ENCODE results near the gene GPR84. TPM values are rescaled to one million over a fixed set of nuclear protein-coding genes. Genes with fewer than 3 reads are reported as not detected.

GPR84 gene
- total and polyA plus RNA-seq, 7 donors, result 0.54 to 0.92 (median 0.64) TPM; not detected in 3

- peaks cover 3 to 61% (median 48%) of the 10 kb centered on the region in 4 donors for H3K4me1 ChIP-seq
- H3K27me3 ChIP-seq, result no peaks in the 10 kb centered on the region
- peak overlapping the region; percentile 72 to 91 (median 87) for H3K27ac ChIP-seq
- peak in 3 of 4 donors; percentile 52 to 56 (median 52) for TF ChIP-seq POLR2AphosphoS5 (IDR thresholded peaks at IDR 0.05)
- TF ChIP-seq POLR2A (IDR thresholded peaks at IDR 0.05), result no peak
- TF ChIP-seq EP300 (IDR thresholded peaks at IDR 0.05), result no peak
- H3K4me3 ChIP-seq, result peak overlapping the region; percentile 21 to 44 (median 30)
- H3K36me3 ChIP-seq, result peaks cover 14 to 41% (median 35%) of the 10 kb centered on the region in 4 donors
- no peaks in the 10 kb centered on the region for H3K9me3 ChIP-seq
- intact Hi-C loops (cut with DNase I), result no loop called here
- peak; percentile 92 for DNase-seq
- 30 to 69% methylated on average over 21 of the region's 21 CpGs for WGBS, 2 donors
These were observed 12.2 kb downstream of the GPR84 start for GRCh38 chr12:54352022-54352531.

DNA sequence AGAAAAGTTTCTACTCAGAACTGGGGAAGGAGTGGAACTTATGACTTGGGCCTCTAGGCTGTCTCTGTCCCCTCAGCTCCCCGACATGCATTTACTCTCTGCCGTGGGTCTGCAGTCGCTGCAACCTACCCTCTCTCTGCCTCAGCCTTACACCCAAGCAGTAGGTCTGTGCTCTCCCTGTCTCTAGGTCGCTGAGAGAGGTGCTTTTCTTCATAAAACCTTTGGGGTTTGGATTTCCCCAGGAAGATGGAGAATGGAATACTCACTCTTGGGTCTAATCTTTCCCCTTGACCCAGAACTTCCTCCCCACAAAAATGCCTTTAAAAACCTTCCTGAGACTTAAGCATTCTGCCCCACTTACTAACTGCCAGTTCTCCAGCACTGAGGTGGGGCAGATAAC is 12.9 kb downstream of the GPR84 start:
- H3K4me3 ChIP-seq, result no peak overlapping the region
- no peak for TF ChIP-seq EP300 (IDR thresholded peaks at IDR 0.05)
- TF ChIP-seq POLR2A (IDR thresholded peaks at IDR 0.05), result no peak
- TF ChIP-seq POLR2AphosphoS5 (IDR thresholded peaks at IDR 0.05), result no peak
- TF ChIP-seq CTCF (IDR thresholded peaks at IDR 0.05), result no peak
- no peaks in the 10 kb centered on the region for H3K27me3 ChIP-seq
- H3K9me3 ChIP-seq, result no peaks in the 10 kb centered on the region
- WGBS, 2 donors, result 84 to 87% methylated on average over 4 of the region's 4 CpGs
- H3K36me3 ChIP-seq, result peaks cover 19 to 49% (median 42%) of the 10 kb centered on the region in 4 donors
- intact Hi-C loops (cut with DNase I), result no loop called here
- DNase-seq, result no peak
- H3K4me1 ChIP-seq, result peaks cover 3 to 53% (median 43%) of the 10 kb centered on the region in 4 donors
- H3K27ac ChIP-seq, result peak overlapping the region in 3 of 4 donors; percentile 86 to 91 (median 88)

- Histone ChIP-seq H3K4me3 (no peak overlapping the region), H3K4me1 (peaks cover 3 to 48% (median 40%) of the 10 kb centered on the region in 4 donors), H3K36me3 (peaks cover 19 to 55% (median 44%) of the 10 kb centered on the region in 4 donors), H3K9me3 (no peaks in the 10 kb centered on the region), H3K27me3 (no peaks in the 10 kb centered on the region), H3K27ac (peak overlapping the region in 3 of 4 donors; percentile 86 to 91 (median 88))
- intact Hi-C loops (cut with DNase I), result no loop called here
- 73 to 92% methylated on average over 3 of the region's 3 CpGs for WGBS, 2 donors
- no peak for TF ChIP-seq EP300 (IDR thresholded peaks at IDR 0.05)
- no peak for TF ChIP-seq POLR2AphosphoS5 (IDR thresholded peaks at IDR 0.05)
- TF ChIP-seq POLR2A (IDR thresholded peaks at IDR 0.05), result no peak
- TF ChIP-seq CTCF (IDR thresholded peaks at IDR 0.05), result no peak
- DNase-seq, result no peak
These were observed 13.5 kb downstream of the GPR84 start for GRCh38 chr12:54350743-54351142.

GRCh38 chr12:54349679-54350078 is 14.6 kb downstream of the GPR84 start:
- peaks cover 19 to 65% (median 55%) of the 10 kb centered on the region in 4 donors for H3K36me3 ChIP-seq
- H3K4me1 ChIP-seq, result peaks cover 3 to 43% (median 35%) of the 10 kb centered on the region in 4 donors
- intact Hi-C loops (cut with DNase I), result no loop called here
- peak overlapping the region in 1 of 4 donors; percentile 91 for H3K27ac ChIP-seq
- TF ChIP-seq EP300 (IDR thresholded peaks at IDR 0.05) (no peak), POLR2AphosphoS5 (IDR thresholded peaks at IDR 0.05) (no peak), POLR2A (IDR thresholded peaks at IDR 0.05) (no peak), CTCF (IDR thresholded peaks at IDR 0.05) (no peak)
- no peak for DNase-seq
- no peaks in the 10 kb centered on the region for H3K9me3 ChIP-seq
- H3K27me3 ChIP-seq, result no peaks in the 10 kb centered on the region
- no peak overlapping the region for H3K4me3 ChIP-seq

DNA sequence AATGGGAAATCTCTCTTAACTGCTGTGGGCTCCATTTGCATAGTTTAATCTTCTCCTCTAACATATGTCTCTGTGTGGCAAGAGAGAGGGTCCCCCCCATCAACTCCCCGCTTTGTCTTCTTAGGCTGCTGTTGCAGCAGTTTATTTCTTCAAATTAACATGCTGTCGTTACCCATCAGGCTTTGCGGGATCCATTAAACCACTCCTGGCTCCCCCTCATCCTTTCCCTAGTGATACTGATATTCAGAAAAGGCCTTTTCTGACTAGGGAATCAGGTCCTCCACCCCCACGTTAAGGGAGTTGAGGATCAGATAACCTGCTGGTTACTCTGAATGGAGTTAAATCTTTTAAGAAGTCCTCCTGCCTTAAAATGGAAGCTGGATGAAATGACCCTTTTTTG is 15.2 kb downstream of the GPR84 start:
- Histone ChIP-seq H3K27ac (no peak overlapping the region), H3K36me3 (peaks cover 23 to 72% (median 61%) of the 10 kb centered on the region in 4 donors), H3K27me3 (no peaks in the 10 kb centered on the region), H3K4me3 (no peak overlapping the region), H3K4me1 (peaks cover 3 to 40% (median 35%) of the 10 kb centered on the region in 4 donors), H3K9me3 (no peaks in the 10 kb centered on the region)
- no peak for DNase-seq
- 90 to 93% methylated on average over 4 of the region's 4 CpGs for WGBS, 2 donors
- intact Hi-C loops (cut with DNase I), result no loop called here
- TF ChIP-seq EP300 (IDR thresholded peaks at IDR 0.05) (no peak), POLR2AphosphoS5 (IDR thresholded peaks at IDR 0.05) (no peak), CTCF (IDR thresholded peaks at IDR 0.05) (no peak), POLR2A (IDR thresholded peaks at IDR 0.05) (no peak)

All from sigmoid colon (tissue), 7 donors.